ENCODE measurements around the gene CLRN2. TPM values are rescaled to one million over a fixed set of nuclear protein-coding genes. Genes with fewer than 3 reads are reported as not detected.
"Not testable (repeated sequence)": the region's sequence is repeated elsewhere in the genome, so short reads cannot be mapped to it uniquely, and the experiment has no call there.

CLRN2 gene
- total RNA-seq, 1 experiment from 2014 or later, result not detected

GRCh38 chr4:17574206-17574605, 59.2 kb downstream of the CLRN2 start:
- H3K4ac ChIP-seq (ENCODE audit: low read depth, low read length), result no peak overlapping the region
- H3K9me3 Mint-ChIP-seq, result no peaks in the 10 kb centered on the region; a peak in 1 of 5 replicates
- H2BK5ac ChIP-seq (ENCODE audit: insufficient read length, low read length), result no peak overlapping the region
- H2BK15ac ChIP-seq (ENCODE audit: low read depth, low read length), result no peak overlapping the region
- no peaks in the 10 kb centered on the region for H3K79me1 ChIP-seq (ENCODE audit: insufficient read depth, low read depth, low read length, poor library complexity, severe bottlenecking)
- H3K14ac ChIP-seq (ENCODE audit: insufficient read depth, low read length), result no peak overlapping the region
- H4K5ac ChIP-seq (ENCODE audit: insufficient read length, low read depth, low read length), result no peak overlapping the region
- H3K9me3 ChIP-seq (ENCODE audit: control insufficient read depth, low read depth, low read length), result no peaks in the 10 kb centered on the region
- H3K27ac Mint-ChIP-seq, result peak overlapping the region in 1 of 3 experiments; percentile 92; a peak in 2 of 7 replicates
- H3K36me3 Mint-ChIP-seq (ENCODE audit: insufficient read depth in 1 of 3, low read depth in 3 of 3), result peaks cover 0 to 2% (median 0%) of the 10 kb centered on the region in 3 experiments; a peak in 1 of 7 replicates
- H4K20me1 ChIP-seq (ENCODE audit: control insufficient read depth, insufficient read depth, insufficient read length), result no peaks in the 10 kb centered on the region
- peak overlapping the region in 1 of 2 experiments; percentile 12; a peak in 1 of 5 replicates for H3K4me3 Mint-ChIP-seq
- H3K4me1 ChIP-seq (ENCODE audit: insufficient read depth, low read length), result no peaks in the 10 kb centered on the region; the same call in 1 of the 2 replicates
- H3K56ac ChIP-seq (ENCODE audit: insufficient read length, low read depth, low read length), result no peak overlapping the region
- WGBS (ENCODE audit: extremely low coverage, insufficient read length, low lambda C conversion rate), result no CpG with 5 or more reads among the region's 4 CpGs
- no peak overlapping the region for H3K9ac ChIP-seq (ENCODE audit: extremely low read depth, insufficient read length, low read length)
- no peak overlapping the region for H3T11ph ChIP-seq (ENCODE audit: low read length)
- no peak overlapping the region for H3K23ac ChIP-seq (ENCODE audit: insufficient read length, low read depth, low read length)
- H3K4me1 Mint-ChIP-seq, result peaks cover 17 to 21% of the 10 kb centered on the region in 2 experiments
- no peak for DNase-seq
- no peak overlapping the region for H4K91ac ChIP-seq (ENCODE audit: insufficient read length, low read depth, low read length)
- H3K27me3 Mint-ChIP-seq (ENCODE audit: low read depth), result peaks cover 6% of the 10 kb centered on the region
- H2BK12ac ChIP-seq (ENCODE audit: insufficient read length, low read depth, low read length), result no peak overlapping the region
- H2AFZ ChIP-seq (ENCODE audit: low read length), result no peak overlapping the region
- no peak overlapping the region for H2BK120ac ChIP-seq (ENCODE audit: low read depth, low read length, poor library complexity, severe bottlenecking)
- no peaks in the 10 kb centered on the region; the same call in 1 of the 2 replicates for H3K27me3 ChIP-seq (ENCODE audit: insufficient read depth, low read length)
- H3K27ac ChIP-seq (ENCODE audit: insufficient read length, low read depth, low read length), result no peak overlapping the region
- no peak overlapping the region for H2BK20ac ChIP-seq (ENCODE audit: low read depth, low read length, poor library complexity, severe bottlenecking)
- TF ChIP-seq CTCF (conservative IDR thresholded peaks at IDR 0.05), result no peak
- no peak overlapping the region for H2AK5ac ChIP-seq (ENCODE audit: insufficient read length, low read length)
- H4K8ac ChIP-seq (replicated peaks; ENCODE audit: insufficient read length, low read depth, low read length), result no peak overlapping the region
- H3K79me2 ChIP-seq (ENCODE audit: insufficient read depth, low read length), result no peaks in the 10 kb centered on the region
- no peak overlapping the region for H3K18ac ChIP-seq (ENCODE audit: insufficient read length, low read depth, low read length)
- no peak overlapping the region for H3K4me2 ChIP-seq (ENCODE audit: insufficient read depth, insufficient read length, low read length)
- H3K23me2 ChIP-seq (ENCODE audit: insufficient read length, low read depth, low read length, poor library complexity, severe bottlenecking), result peaks cover 9% of the 10 kb centered on the region

DNA sequence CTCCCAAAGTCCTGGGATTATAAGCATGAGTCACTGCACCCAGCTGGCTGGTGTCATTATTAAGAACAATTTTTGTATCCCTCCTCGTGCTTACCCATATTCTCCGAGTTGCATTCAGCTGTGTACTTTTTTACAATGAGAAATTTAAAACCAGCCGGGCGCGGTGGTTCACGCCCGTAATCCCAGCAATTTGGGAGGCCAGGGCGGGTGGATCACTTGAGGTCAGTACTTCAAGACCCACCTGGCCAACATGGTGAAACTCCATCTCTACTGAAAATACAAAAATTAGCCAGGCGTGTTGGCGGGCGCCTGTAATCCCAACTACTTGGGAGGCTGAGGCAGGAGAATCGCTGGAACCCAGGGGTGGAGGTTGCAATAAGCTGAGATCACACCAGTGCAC, 60.2 kb downstream of the CLRN2 start:
- no CpG with 5 or more reads among the region's 12 CpGs for WGBS (ENCODE audit: extremely low coverage, insufficient read length, low lambda C conversion rate)
- not testable (repeated sequence) for H4K8ac ChIP-seq (replicated peaks; ENCODE audit: insufficient read length, low read depth, low read length); H3K79me1 ChIP-seq (ENCODE audit: insufficient read depth, low read depth, low read length, poor library complexity, severe bottlenecking)

More for the DNA sequence above, 60.2 kb downstream of the CLRN2 start:
- H3K9ac ChIP-seq (ENCODE audit: extremely low read depth, insufficient read length, low read length); H3K27ac Mint-ChIP-seq; H2BK20ac ChIP-seq (ENCODE audit: low read depth, low read length, poor library complexity, severe bottlenecking); H3K79me2 ChIP-seq (ENCODE audit: insufficient read depth, low read length); H3K9me3 Mint-ChIP-seq; H3K9me3 ChIP-seq (ENCODE audit: control insufficient read depth, low read depth, low read length); H4K91ac ChIP-seq (ENCODE audit: insufficient read length, low read depth, low read length); H3K56ac ChIP-seq (ENCODE audit: insufficient read length, low read depth, low read length); H4K5ac ChIP-seq (ENCODE audit: insufficient read length, low read depth, low read length); H3K14ac ChIP-seq (ENCODE audit: insufficient read depth, low read length); H3K27me3 ChIP-seq (ENCODE audit: insufficient read depth, low read length); H2BK5ac ChIP-seq (ENCODE audit: insufficient read length, low read length); H3K23ac ChIP-seq (ENCODE audit: insufficient read length, low read depth, low read length); H3K23me2 ChIP-seq (ENCODE audit: insufficient read length, low read depth, low read length, poor library complexity, severe bottlenecking); H2BK120ac ChIP-seq (ENCODE audit: low read depth, low read length, poor library complexity, severe bottlenecking); H3K18ac ChIP-seq (ENCODE audit: insufficient read length, low read depth, low read length); DNase-seq; H2AK5ac ChIP-seq (ENCODE audit: insufficient read length, low read length); H3K4me3 Mint-ChIP-seq; H3K4me2 ChIP-seq (ENCODE audit: insufficient read depth, insufficient read length, low read length); H3K27me3 Mint-ChIP-seq (ENCODE audit: low read depth); H3K4ac ChIP-seq (ENCODE audit: low read depth, low read length); H2BK15ac ChIP-seq (ENCODE audit: low read depth, low read length); H2BK12ac ChIP-seq (ENCODE audit: insufficient read length, low read depth, low read length); H3T11ph ChIP-seq (ENCODE audit: low read length); H3K36me3 Mint-ChIP-seq (ENCODE audit: insufficient read depth in 1 of 3, low read depth in 3 of 3); H2AFZ ChIP-seq (ENCODE audit: low read length); H4K20me1 ChIP-seq (ENCODE audit: control insufficient read depth, insufficient read depth, insufficient read length); H3K27ac ChIP-seq (ENCODE audit: insufficient read length, low read depth, low read length); H3K4me1 ChIP-seq (ENCODE audit: insufficient read depth, low read length): not testable (repeated sequence)
- peaks cover 17% of the 10 kb centered on the region in 2 experiments for H3K4me1 Mint-ChIP-seq

Data from H9 (cell line).